HS-27A (cell line): Measurements from ENCODE around the gene PTPRE.

ENCODE experiments used
- DNase-seq: peaks from one replicate; pipeline ENCODE4 v3.0.0-alpha.2; 2012; ENCODE audit warnings: low read depth, missing footprints

The PTPRE gene

GRCh38 chr10:128125944-128126764, 219.3 kb downstream of the PTPRE start, which contains the start of gene MKI67:
Gene MKI67 (minus strand): TSS chr10:128126423. CDS start chr10:128125667, 756 bp downstream.
- peak; percentile 59 for DNase-seq

GRCh38 chr10:128128582-128128981, 221.7 kb downstream of the PTPRE start:
- DNase-seq: no peak

GRCh38 chr10:128130051-128130450, 223.1 kb downstream of the PTPRE start:
- no peak for DNase-seq
